DMS153 treated with DMSO at 0.1 percent for 48 hours (cell line): ENCODE measurements around the gene ITGB4.

Experiments used
- DNase-seq: peaks from one replicate; lab custom pipeline; 2025; ENCODE audit not compliant: unreplicated experiment; lab: John Stamatoyannopoulos, UW

Gene ITGB4

GRCh38 chr17:75731086-75731715 lies 9.9 kb downstream of the ITGB4 start:
- no peak for DNase-seq

- DNase-seq: no peak
These were observed 10.6 kb downstream of the ITGB4 start for GRCh38 chr17:75731716-75732498.

- no peak for DNase-seq
These were observed 12.2 kb downstream of the ITGB4 start for GRCh38 chr17:75733471-75733870.

- no peak for DNase-seq
These were observed 13.5 kb downstream of the ITGB4 start for GRCh38 chr17:75734674-75735294.

- DNase-seq: no peak
These were observed 15.0 kb downstream of the ITGB4 start for GRCh38 chr17:75736173-75736835.

GRCh38 chr17:75737133-75737962 lies 16.1 kb downstream of the ITGB4 start:
- no peak for DNase-seq

GRCh38 chr17:75738218-75738802 lies 17.1 kb downstream of the ITGB4 start:
- DNase-seq: no peak

GRCh38 chr17:75739174-75739573 lies 17.9 kb downstream of the ITGB4 start:
- DNase-seq: no peak

- DNase-seq: no peak
These were observed 18.5 kb downstream of the ITGB4 start for GRCh38 chr17:75739801-75740200.

GRCh38 chr17:75740215-75740614 lies 19.0 kb downstream of the ITGB4 start:
- no peak for DNase-seq

GRCh38 chr17:75740631-75741077 lies 19.4 kb downstream of the ITGB4 start:
- DNase-seq: no peak

GRCh38 chr17:75742337-75742736 lies 21.1 kb downstream of the ITGB4 start:
- DNase-seq: no peak

- DNase-seq: no peak
These were observed 22.5 kb downstream of the ITGB4 start for GRCh38 chr17:75743625-75744206.

- no peak for DNase-seq
These were observed 27.4 kb downstream of the ITGB4 start for GRCh38 chr17:75748706-75749105.

- peak; percentile 32 for DNase-seq
These were observed 28.5 kb downstream of the ITGB4 start for GRCh38 chr17:75749545-75750389.

GRCh38 chr17:75750661-75751423 lies 29.6 kb downstream of the ITGB4 start:
- DNase-seq: no peak

GRCh38 chr17:75751676-75752404 lies 30.6 kb downstream of the ITGB4 start:
- DNase-seq: no peak

GRCh38 chr17:75752405-75752709 lies 31.1 kb downstream of the ITGB4 start:
- no peak for DNase-seq
